ENCODE measurements around the gene RIC8B. TPM values are rescaled to one million over a fixed set of nuclear protein-coding genes. Genes with fewer than 3 reads are reported as not detected.

RIC8B gene
- total RNA-seq, 2 experiments from 2014 or later, result 14.2 to 15.0 TPM

- no peaks in the 10 kb centered on the region for H3K36me3 Mint-ChIP-seq
- H3K4me1 Mint-ChIP-seq, result peaks cover 4% of the 10 kb centered on the region
- DNase-seq (no peak), ATAC-seq (no peak)
- peaks cover 8% of the 10 kb centered on the region for H3K27me3 Mint-ChIP-seq
- no peak overlapping the region for H3K4me3 Mint-ChIP-seq
- CTCF ChIA-PET, result interaction anchor here (1.1 to 1.3 kb wide), 2 partner anchors 10 to 188 kb away, joined by 3 read pairs; no protein-coding TSS in a partner anchor
- no peak overlapping the region for H3K27ac Mint-ChIP-seq
- peaks cover 2% of the 10 kb centered on the region for H3K9me3 Mint-ChIP-seq (ENCODE audit: low read depth)
Measured at GRCh38 chr12:106766393-106766826, 8.1 kb upstream of the RIC8B start.

GRCh38 chr12:106767206-106767605 lies 7.3 kb upstream of the RIC8B start:
- Mint-ChIP-seq H3K9me3 (ENCODE audit: low read depth) (no peaks in the 10 kb centered on the region), H3K4me3 (no peak overlapping the region), H3K4me1 (peaks cover 4% of the 10 kb centered on the region), H3K27me3 (peaks cover 8% of the 10 kb centered on the region), H3K27ac (no peak overlapping the region), H3K36me3 (no peaks in the 10 kb centered on the region)
- ATAC-seq (no peak), DNase-seq (no peak)
- CTCF ChIA-PET, result interaction anchor here (1.3 kb wide), 1 partner anchor 188 kb away, joined by 3 read pairs; no protein-coding TSS in a partner anchor

- Mint-ChIP-seq H3K4me3 (no peak overlapping the region), H3K27me3 (peaks cover 8% of the 10 kb centered on the region), H3K9me3 (ENCODE audit: low read depth) (no peaks in the 10 kb centered on the region), H3K36me3 (no peaks in the 10 kb centered on the region), H3K4me1 (peaks cover 5% of the 10 kb centered on the region), H3K27ac (no peak overlapping the region)
- no peak for DNase-seq
- CTCF ChIA-PET, result interaction anchor here (1.3 kb wide), 1 partner anchor 9 kb away, joined by 3 read pairs; no protein-coding TSS in a partner anchor
- no peak for ATAC-seq
Measured at GRCh38 chr12:106767954-106768822, 6.3 kb upstream of the RIC8B start.

GRCh38 chr12:106769078-106769477 lies 5.4 kb upstream of the RIC8B start:
- Mint-ChIP-seq H3K27ac (no peak overlapping the region), H3K4me1 (peaks cover 7% of the 10 kb centered on the region), H3K27me3 (peaks cover 8% of the 10 kb centered on the region), H3K4me3 (no peak overlapping the region), H3K36me3 (no peaks in the 10 kb centered on the region), H3K9me3 (ENCODE audit: low read depth) (no peaks in the 10 kb centered on the region)
- CTCF ChIA-PET, result interaction anchor here (1.3 kb wide), 1 partner anchor 8 kb away, joined by 3 read pairs; no protein-coding TSS in a partner anchor
- ATAC-seq (no peak), DNase-seq (no peak)

- H3K4me1 Mint-ChIP-seq, result peaks cover 7% of the 10 kb centered on the region
- CTCF ChIA-PET, result no interaction called here
- no peak overlapping the region for H3K27ac Mint-ChIP-seq
- ATAC-seq (no peak), DNase-seq (no peak)
- H3K27me3 Mint-ChIP-seq, result peaks cover 8% of the 10 kb centered on the region
- H3K9me3 Mint-ChIP-seq (ENCODE audit: low read depth), result no peaks in the 10 kb centered on the region
- H3K36me3 Mint-ChIP-seq, result no peaks in the 10 kb centered on the region
- no peak overlapping the region for H3K4me3 Mint-ChIP-seq
Measured at GRCh38 chr12:106769546-106769945, 4.9 kb upstream of the RIC8B start.

- Mint-ChIP-seq H3K9me3 (ENCODE audit: low read depth) (no peaks in the 10 kb centered on the region), H3K27me3 (peaks cover 8% of the 10 kb centered on the region), H3K36me3 (no peaks in the 10 kb centered on the region), H3K27ac (no peak overlapping the region), H3K4me3 (no peak overlapping the region), H3K4me1 (peaks cover 22% of the 10 kb centered on the region)
- CTCF ChIA-PET, result interaction anchor here (0.7 kb wide), 1 partner anchor 147 kb away, joined by 3 read pairs; no protein-coding TSS in a partner anchor
- ATAC-seq, result no peak
- DNase-seq, result no peak
Measured at GRCh38 chr12:106771425-106771824, 3.1 kb upstream of the RIC8B start.

- no peak for ATAC-seq
- CTCF ChIA-PET, result interaction anchor here (1.2 to 1.6 kb wide), 3 partner anchors 21 to 146 kb away, joined by 3 to 5 read pairs (median 4); no protein-coding TSS in a partner anchor
- H3K9me3 Mint-ChIP-seq (ENCODE audit: low read depth), result no peaks in the 10 kb centered on the region
- peak overlapping the region; percentile 96 for H3K27ac Mint-ChIP-seq
- no peak for DNase-seq
- H3K36me3 Mint-ChIP-seq, result peaks cover 2% of the 10 kb centered on the region
- peak overlapping the region; percentile 97 for H3K4me3 Mint-ChIP-seq
- H3K27me3 Mint-ChIP-seq, result peaks cover 5% of the 10 kb centered on the region
- H3K4me1 Mint-ChIP-seq, result peaks cover 25% of the 10 kb centered on the region
Measured at GRCh38 chr12:106773286-106774004, 1.0 kb upstream of the RIC8B start.

GRCh38 chr12:106774808-106775524 lies 484 bp downstream of the RIC8B start:
- peaks cover 2% of the 10 kb centered on the region for H3K36me3 Mint-ChIP-seq
- peak overlapping the region; percentile 97 for H3K4me3 Mint-ChIP-seq
- no peaks in the 10 kb centered on the region for H3K9me3 Mint-ChIP-seq (ENCODE audit: low read depth)
- DNase-seq (peak; percentile 48), ATAC-seq (peak; percentile 4)
- CTCF ChIA-PET, result interaction anchor here (1.6 kb wide), 1 partner anchor 181 kb away, joined by 3 read pairs; the partner anchor contains the start of gene TMEM263
- no peaks in the 10 kb centered on the region for H3K27me3 Mint-ChIP-seq
- H3K4me1 Mint-ChIP-seq, result peaks cover 25% of the 10 kb centered on the region
- H3K27ac Mint-ChIP-seq, result peak overlapping the region; percentile 96

GRCh38 chr12:106776897-106777296 lies 2.4 kb downstream of the RIC8B start:
- ATAC-seq (no peak), DNase-seq (no peak)
- Mint-ChIP-seq H3K27me3 (no peaks in the 10 kb centered on the region), H3K4me1 (peaks cover 25% of the 10 kb centered on the region), H3K36me3 (peaks cover 3% of the 10 kb centered on the region), H3K4me3 (no peak overlapping the region), H3K27ac (no peak overlapping the region), H3K9me3 (ENCODE audit: low read depth) (no peaks in the 10 kb centered on the region)
- CTCF ChIA-PET, result interaction anchor here (0.5 to 1.8 kb wide), 3 partner anchors 8 to 358 kb away, joined by 3 to 7 read pairs (median 4); no protein-coding TSS in a partner anchor

- no peaks in the 10 kb centered on the region for H3K9me3 Mint-ChIP-seq (ENCODE audit: low read depth)
- H3K36me3 Mint-ChIP-seq, result peaks cover 13% of the 10 kb centered on the region
- ATAC-seq (no peak), DNase-seq (no peak)
- CTCF ChIA-PET, result no interaction called here
- no peak overlapping the region for H3K27ac Mint-ChIP-seq
- no peak overlapping the region for H3K4me3 Mint-ChIP-seq
- H3K4me1 Mint-ChIP-seq, result peaks cover 21% of the 10 kb centered on the region
- no peaks in the 10 kb centered on the region for H3K27me3 Mint-ChIP-seq
Measured at GRCh38 chr12:106780010-106780631, 5.6 kb downstream of the RIC8B start.

- DNase-seq (no peak), ATAC-seq (no peak)
- CTCF ChIA-PET, result no interaction called here
- Mint-ChIP-seq H3K27me3 (no peaks in the 10 kb centered on the region), H3K27ac (no peak overlapping the region), H3K36me3 (peaks cover 28% of the 10 kb centered on the region), H3K4me3 (no peak overlapping the region), H3K9me3 (ENCODE audit: low read depth) (no peaks in the 10 kb centered on the region), H3K4me1 (peaks cover 3% of the 10 kb centered on the region)
Measured at GRCh38 chr12:106782619-106783018, 8.1 kb downstream of the RIC8B start.

GRCh38 chr12:106783515-106783914 lies 9.0 kb downstream of the RIC8B start:
- no peaks in the 10 kb centered on the region for H3K4me1 Mint-ChIP-seq
- no peak for ATAC-seq
- no peaks in the 10 kb centered on the region for H3K27me3 Mint-ChIP-seq
- DNase-seq, result no peak
- CTCF ChIA-PET, result no interaction called here
- H3K36me3 Mint-ChIP-seq, result peaks cover 34% of the 10 kb centered on the region
- no peak overlapping the region for H3K27ac Mint-ChIP-seq
- no peak overlapping the region for H3K4me3 Mint-ChIP-seq
- no peaks in the 10 kb centered on the region for H3K9me3 Mint-ChIP-seq (ENCODE audit: low read depth)

Measured in activated CD8-positive, alpha-beta memory T cell treated with anti-CD3 and anti-CD28 coated beads, Interleukin-2, amount 10 ng/mL, durations not matched to agents 7 days and 5 days (primary cell).